NCI-H446 (cell line): ENCODE measurements around the gene STARD8.

Experiments used
- DNase-seq, 2 experiments: peaks; one replicate each; lab custom pipeline; 2025; lab: John Stamatoyannopoulos, UW

The STARD8 gene

GRCh38 chrX:68753218-68753617 is 105.8 kb downstream of the STARD8 start:
- no peak for DNase-seq

GRCh38 chrX:68754406-68754805 is 106.9 kb downstream of the STARD8 start:
- no peak for DNase-seq

- no peak for DNase-seq
These were observed 108.2 kb downstream of the STARD8 start for GRCh38 chrX:68755616-68756125.

GRCh38 chrX:68757331-68757730 is 109.9 kb downstream of the STARD8 start:
- DNase-seq = no peak

GRCh38 chrX:68757731-68758130 is 110.3 kb downstream of the STARD8 start:
- no peak for DNase-seq

- DNase-seq = no peak
These were observed 111.2 kb downstream of the STARD8 start for GRCh38 chrX:68758671-68759070.

- no peak for DNase-seq
These were observed 113.6 kb downstream of the STARD8 start for GRCh38 chrX:68761086-68761485.

- DNase-seq = no peak
These were observed 115.3 kb downstream of the STARD8 start for GRCh38 chrX:68762766-68763165.

- DNase-seq = no peak
These were observed 116.0 kb downstream of the STARD8 start for GRCh38 chrX:68763481-68763880.
